A549 (cell line): Measurements from ENCODE around the gene LRRC63.

ENCODE experiments used
- BHLHE40 ChIP-seq: IDR thresholded peaks from 2 replicates; pipeline ENCODE4 v1.6.1; 2012; ENCODE audit warnings: low read depth, low read length, inconsistent platforms
- CHD2 ChIP-seq: fragments of 150-350 bp; IDR thresholded peaks from 2 replicates; pipeline ENCODE4 v1.6.1; 2014; ENCODE audit warnings: low read length; ENCODE audit not compliant: partially characterized antibody
- CTCF ChIP-seq: fragments of >200 bp; sonication (Bioruptor Twin); formaldehyde crosslinking; IDR thresholded peaks from 3 replicates; pipeline ENCODE4 v1.5.1; 2016
- EP300 ChIP-seq, 2 experiments: fragments of >200 bp; sonication (Bioruptor Twin); formaldehyde crosslinking; IDR thresholded peaks; 2 replicates in 1 of 2; 3 replicates in 1 of 2; pipeline ENCODE4 v1.6.1; 2016 to 2017
- HMGXB4 ChIP-seq: fragments of 250-450 bp; sonication (Bioruptor Pico); IDR thresholded peaks from 2 replicates; pipeline ENCODE4 v1.5.0; 2021; ENCODE audit warnings: mild to moderate bottlenecking, moderate library complexity, borderline replicate concordance
- KDM5A ChIP-seq: fragments of 200-600 bp; sonication (generic); IDR thresholded peaks from 2 replicates; pipeline ENCODE4 v1.6.1; 2016; ENCODE audit warnings: antibody characterized with exemption, mild to moderate bottlenecking
- MYC ChIP-seq: IDR thresholded peaks from 2 replicates; pipeline ENCODE4 v1.6.1; 2012; ENCODE audit warnings: mild to moderate bottlenecking, inconsistent platforms, low read length, improper control_type of control experiment, borderline replicate concordance
- NR3C1 ChIP-seq: fragments of >200 bp; sonication (Bioruptor Twin); formaldehyde crosslinking; IDR thresholded peaks from 3 replicates; pipeline ENCODE4 v1.6.1; 2017
- POLR2A ChIP-seq: IDR thresholded peaks from 2 replicates; pipeline ENCODE4 v1.6.1; 2012; ENCODE audit warnings: mild to moderate bottlenecking, low read length
- RAD21 ChIP-seq, 2 experiments: fragments of >200 bp in 1 of 2; sonication (Bioruptor Twin) in 1 of 2; formaldehyde crosslinking in 1 of 2; IDR thresholded peaks in 1 of 2; conservative IDR thresholded peaks in 1 of 2; 2 replicates in 1 of 2; 3 replicates in 1 of 2; pipeline ENCODE4 v1.6.1; 2012 to 2018; ENCODE audit warnings: inconsistent platforms in 1 of 2
- TF ChIP-seq, protein P1 (sequence below): fragments of 150-350 bp; IDR thresholded peaks from 2 replicates; pipeline ENCODE4 v1.6.1; 2014; ENCODE audit warnings: low read depth, mild to moderate bottlenecking, low read length
- TF ChIP-seq, protein P2 (sequence below): fragments of 200-600 bp; sonication (generic); IDR thresholded peaks from 2 replicates; pipeline ENCODE4 v1.6.1; 2016; ENCODE audit warnings: antibody characterized with exemption, mild to moderate bottlenecking, moderate library complexity

DNA sequence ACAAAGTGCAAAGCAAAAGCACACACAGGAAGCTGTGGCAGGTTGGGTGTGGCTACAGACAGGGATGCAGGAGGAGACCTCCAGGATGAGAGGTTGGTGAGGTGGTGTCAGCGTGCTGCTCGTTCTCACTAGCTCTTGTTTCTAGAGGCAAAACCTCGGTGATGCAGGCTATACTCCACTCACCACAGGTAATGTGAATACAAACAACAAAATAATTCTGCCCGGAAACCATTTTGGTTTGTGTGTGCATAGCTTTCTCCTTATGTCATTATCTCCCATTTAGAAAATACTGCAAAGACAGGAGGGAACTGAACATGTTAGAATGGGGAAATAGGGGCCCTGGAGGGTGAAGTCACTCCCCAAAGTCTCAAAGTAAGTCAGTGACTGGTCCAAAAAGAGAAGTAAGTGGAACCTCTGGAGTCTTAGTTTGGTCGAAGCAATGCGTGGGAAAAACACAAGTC lies 39.2 kb upstream of the LRRC63 start:
- TF ChIP-seq KDM5A (no peak), BHLHE40 (no peak), NR3C1 (no peak), CTCF (no peak), RAD21 (conservative IDR thresholded peaks at IDR 0.05 in 1 of 2, IDR thresholded peaks at IDR 0.05 in 1 of 2) (no peak), CHD2 (no peak), MYC (no peak), HMGXB4 (no peak), POLR2A (no peak), EP300 (IDR thresholded peaks at IDR 0.05) (no peak)
- TF ChIP-seq, protein P1, sequence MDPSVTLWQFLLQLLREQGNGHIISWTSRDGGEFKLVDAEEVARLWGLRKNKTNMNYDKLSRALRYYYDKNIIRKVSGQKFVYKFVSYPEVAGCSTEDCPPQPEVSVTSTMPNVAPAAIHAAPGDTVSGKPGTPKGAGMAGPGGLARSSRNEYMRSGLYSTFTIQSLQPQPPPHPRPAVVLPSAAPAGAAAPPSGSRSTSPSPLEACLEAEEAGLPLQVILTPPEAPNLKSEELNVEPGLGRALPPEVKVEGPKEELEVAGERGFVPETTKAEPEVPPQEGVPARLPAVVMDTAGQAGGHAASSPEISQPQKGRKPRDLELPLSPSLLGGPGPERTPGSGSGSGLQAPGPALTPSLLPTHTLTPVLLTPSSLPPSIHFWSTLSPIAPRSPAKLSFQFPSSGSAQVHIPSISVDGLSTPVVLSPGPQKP: no peak
- TF ChIP-seq, protein P2, sequence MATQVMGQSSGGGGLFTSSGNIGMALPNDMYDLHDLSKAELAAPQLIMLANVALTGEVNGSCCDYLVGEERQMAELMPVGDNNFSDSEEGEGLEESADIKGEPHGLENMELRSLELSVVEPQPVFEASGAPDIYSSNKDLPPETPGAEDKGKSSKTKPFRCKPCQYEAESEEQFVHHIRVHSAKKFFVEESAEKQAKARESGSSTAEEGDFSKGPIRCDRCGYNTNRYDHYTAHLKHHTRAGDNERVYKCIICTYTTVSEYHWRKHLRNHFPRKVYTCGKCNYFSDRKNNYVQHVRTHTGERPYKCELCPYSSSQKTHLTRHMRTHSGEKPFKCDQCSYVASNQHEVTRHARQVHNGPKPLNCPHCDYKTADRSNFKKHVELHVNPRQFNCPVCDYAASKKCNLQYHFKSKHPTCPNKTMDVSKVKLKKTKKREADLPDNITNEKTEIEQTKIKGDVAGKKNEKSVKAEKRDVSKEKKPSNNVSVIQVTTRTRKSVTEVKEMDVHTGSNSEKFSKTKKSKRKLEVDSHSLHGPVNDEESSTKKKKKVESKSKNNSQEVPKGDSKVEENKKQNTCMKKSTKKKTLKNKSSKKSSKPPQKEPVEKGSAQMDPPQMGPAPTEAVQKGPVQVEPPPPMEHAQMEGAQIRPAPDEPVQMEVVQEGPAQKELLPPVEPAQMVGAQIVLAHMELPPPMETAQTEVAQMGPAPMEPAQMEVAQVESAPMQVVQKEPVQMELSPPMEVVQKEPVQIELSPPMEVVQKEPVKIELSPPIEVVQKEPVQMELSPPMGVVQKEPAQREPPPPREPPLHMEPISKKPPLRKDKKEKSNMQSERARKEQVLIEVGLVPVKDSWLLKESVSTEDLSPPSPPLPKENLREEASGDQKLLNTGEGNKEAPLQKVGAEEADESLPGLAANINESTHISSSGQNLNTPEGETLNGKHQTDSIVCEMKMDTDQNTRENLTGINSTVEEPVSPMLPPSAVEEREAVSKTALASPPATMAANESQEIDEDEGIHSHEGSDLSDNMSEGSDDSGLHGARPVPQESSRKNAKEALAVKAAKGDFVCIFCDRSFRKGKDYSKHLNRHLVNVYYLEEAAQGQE: no peak
